Activated effector memory CD4-positive, alpha-beta T cell treated with anti-CD3 and anti-CD28 coated beads, Interleukin-2, amount 50 U/mL, for 16 hours (primary cell): ENCODE results near the gene RBM4.

Source experiments
- DNase-seq: peaks from one replicate; pipeline ENCODE4 v3.0.0-alpha.2; 2020

Gene RBM4

DNA sequence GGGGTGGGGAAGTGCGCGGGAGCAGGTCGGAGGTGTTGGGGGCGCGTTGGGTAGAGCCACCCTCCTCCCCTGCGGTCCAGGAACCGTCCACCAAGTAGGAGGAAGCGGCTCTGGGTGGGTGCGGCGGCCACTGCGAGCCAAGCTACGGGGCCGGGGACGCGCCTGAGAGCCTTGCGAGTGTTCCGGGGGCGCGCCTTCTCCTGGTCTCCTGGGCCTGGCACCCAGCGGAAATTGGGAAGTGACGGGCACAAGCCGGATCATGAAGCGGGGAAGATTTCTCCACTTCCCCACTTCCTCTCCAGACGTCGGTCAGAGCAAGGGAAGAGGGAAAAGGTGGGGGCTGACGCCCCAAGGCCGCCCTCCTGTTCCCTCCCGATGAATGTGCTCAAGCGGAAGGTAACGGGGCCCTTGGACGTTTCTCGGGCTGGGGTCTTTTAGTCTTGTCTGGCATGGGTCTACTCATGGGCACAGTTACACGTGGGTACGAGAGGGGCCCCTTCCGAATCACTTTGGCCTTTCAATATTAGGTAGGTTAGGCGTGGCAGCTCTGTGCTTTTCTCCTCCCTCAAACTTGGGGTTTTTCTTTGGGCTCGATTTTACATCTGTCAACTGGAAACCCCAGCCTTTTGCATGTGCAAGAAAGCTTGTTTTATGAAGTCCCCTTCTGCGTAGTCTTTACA, 21.2 kb upstream of the RBM4 start:
- no peak for DNase-seq

DNA sequence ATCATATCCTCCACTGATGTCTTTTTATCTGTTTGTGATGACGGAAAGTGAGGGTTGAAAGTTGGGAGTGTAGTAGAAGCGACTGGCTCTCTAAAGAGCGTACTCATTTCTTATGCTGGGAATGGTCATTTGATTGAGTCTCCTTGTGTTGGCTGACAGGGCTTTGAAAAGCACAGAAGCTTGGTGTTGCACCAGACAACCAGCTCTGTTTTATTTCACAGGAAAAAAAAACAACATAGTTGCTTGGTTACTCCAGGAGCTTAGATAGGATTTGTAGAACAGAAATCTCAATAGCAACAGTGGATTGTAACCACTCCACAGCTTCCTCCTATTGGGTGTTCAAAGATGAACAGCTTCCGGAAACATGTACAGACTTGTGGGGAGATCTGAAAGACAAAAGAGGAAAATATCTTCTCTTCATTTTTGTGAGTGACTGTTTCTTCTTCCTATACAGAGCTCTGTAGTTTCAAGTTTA, 19.4 kb upstream of the RBM4 start:
- no peak for DNase-seq

DNA sequence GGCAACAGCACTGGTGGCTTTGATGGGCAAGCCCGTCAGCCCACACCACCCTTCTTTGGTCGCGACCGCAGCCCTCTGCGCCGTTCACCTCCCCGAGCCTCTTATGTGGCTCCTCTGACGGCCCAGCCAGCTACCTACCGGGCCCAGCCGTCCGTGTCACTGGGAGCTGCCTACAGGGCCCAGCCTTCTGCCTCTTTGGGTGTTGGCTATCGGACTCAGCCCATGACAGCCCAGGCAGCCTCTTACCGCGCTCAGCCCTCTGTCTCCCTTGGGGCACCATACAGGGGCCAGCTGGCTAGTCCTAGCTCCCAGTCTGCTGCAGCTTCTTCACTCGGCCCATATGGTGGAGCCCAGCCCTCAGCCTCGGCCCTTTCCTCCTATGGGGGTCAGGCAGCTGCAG, 14.1 kb upstream of the RBM4 start:
- no peak for DNase-seq

DNA sequence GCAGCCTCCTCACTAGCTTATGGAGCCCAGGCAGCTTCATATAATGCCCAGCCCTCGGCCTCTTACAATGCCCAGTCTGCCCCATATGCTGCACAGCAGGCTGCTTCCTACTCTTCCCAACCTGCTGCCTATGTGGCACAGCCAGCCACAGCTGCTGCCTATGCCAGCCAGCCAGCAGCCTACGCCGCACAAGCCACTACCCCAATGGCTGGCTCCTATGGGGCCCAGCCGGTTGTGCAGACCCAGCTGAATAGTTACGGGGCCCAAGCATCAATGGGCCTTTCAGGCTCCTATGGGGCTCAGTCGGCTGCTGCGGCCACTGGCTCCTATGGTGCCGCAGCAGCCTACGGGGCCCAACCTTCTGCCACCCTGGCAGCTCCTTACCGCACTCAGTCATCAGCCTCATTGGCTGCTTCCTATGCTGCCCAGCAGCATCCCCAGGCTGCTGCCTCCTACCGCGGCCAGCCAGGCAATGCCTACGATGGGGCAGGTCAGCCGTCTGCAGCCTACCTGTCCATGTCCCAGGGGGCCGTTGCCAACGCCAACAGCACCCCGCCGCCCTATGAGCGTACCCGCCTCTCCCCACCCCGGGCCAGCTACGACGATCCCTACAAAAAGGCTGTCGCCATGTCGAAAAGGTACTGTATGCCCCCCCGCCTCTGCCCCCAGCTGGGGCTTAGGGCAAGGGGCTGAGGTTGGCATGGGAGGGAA, 13.3 kb upstream of the RBM4 start:
- no peak for DNase-seq

DNA sequence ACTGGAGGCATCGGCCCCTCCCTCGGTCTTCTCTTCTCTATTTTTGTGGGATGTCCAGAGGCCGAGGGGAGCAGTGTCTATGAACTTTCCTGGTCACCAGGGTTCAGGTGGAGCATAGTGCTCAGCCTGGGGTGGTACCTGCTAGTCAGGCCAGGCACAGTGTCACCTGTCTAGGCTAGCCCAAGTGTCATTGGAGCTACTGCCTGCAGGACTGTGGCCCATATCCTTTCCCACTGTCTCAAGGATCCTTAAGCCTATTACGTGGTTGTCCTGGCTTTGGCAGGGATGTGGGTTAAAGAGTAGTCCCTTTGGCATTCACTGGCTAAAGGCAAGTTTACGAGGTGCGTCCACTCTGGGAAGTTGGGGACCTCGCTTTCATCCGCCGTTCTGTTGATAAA, 12.8 kb upstream of the RBM4 start:
- no peak for DNase-seq

DNA sequence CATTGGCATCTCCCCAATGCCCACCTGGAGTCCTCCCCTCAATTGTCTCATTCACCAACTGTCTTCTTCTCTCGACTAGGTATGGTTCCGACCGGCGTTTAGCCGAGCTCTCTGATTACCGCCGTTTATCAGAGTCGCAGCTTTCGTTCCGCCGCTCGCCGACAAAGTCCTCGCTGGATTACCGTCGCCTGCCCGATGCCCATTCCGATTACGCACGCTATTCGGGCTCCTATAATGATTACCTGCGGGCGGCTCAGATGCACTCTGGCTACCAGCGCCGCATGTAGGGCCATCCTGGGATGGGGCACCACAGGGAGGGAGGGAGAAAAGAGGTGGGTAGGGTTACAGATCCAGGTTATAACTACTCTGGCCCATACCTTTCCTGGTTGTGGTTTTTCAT, 12.1 kb upstream of the RBM4 start:
- no peak for DNase-seq

DNA sequence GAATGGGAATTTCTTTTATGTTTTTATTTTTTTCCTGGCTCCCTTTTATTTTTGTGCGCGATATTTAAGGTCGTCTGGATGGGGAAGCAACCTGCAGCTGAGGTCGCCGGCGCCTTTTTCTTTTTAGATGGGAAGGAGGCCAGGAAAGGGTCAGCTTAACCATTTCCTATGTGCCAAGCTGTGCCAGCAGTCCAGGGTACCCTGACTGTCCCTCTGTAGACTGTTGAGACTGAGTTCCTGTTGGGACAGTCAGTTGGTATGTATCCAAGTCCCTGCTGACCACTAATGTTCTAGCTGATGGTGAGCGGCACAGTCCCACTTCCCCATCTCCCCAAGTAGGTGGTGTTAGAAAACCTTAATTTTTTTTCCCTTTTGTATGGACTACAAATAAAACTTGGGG, 11.6 kb upstream of the RBM4 start:
- no peak for DNase-seq

DNA sequence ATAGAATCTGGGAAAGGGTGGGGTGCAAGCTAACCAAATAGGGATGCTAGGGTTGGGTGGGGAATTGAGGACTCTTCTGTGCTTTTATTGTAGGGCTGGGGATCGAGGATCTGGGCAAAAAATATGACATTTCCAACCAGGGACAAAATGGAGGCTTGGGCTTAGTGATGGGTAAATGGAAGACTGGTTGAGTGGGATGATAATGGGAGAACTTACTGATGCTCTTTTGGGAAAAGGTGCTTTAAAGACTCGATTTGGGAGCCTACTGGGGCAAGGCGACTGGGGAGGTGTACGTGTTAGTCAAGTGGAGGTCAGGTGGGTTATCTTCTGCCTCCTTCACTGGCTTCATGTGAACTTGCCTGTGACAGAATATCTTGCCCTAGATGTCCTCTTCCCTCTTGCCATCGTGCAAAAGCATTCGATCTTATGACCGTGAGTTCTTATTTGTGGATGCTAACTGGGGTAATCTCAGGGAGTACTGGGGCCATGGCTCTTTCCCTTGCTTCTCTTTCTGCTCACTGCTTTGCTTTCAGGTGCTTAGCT, 10.4 kb upstream of the RBM4 start:
- no peak for DNase-seq

DNA sequence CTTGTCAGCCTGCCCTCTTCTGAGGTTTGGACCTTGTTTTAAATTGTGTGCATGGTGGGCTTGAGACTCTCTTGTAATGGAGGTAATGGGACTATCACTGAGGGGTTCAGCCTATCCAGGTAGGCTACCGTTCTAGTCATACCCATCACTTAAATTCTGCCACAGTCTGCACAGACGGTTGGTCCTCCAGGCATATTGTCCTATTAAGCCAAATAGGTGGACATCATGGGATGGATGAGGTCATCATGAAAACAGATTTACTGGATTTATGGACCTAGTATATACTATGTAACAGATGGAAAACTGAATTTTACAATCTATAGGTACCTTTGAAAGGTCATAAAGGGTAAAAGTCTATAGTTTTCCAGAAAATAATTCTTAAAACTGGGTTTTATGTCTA, 9.1 kb upstream of the RBM4 start:
- DNase-seq: no peak

DNA sequence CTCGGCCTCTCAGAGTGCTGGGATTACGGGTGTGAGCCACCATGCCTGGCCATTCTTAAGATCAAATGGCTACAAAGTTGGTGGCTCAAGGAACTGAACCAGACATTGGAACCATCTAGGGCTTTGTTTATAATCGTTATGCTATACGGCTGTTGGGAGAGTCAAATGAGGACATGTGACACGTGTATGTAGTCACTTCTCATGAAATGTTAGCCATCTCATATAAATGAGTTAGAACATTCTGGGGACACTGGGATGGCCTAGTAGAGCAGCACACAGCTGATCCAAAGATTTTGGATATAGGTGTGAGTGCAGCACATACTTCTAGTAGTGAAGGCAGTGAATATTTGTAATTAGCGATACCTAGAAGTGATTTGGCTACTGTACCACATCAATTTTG, 6.6 kb upstream of the RBM4 start:
- no peak for DNase-seq

DNA sequence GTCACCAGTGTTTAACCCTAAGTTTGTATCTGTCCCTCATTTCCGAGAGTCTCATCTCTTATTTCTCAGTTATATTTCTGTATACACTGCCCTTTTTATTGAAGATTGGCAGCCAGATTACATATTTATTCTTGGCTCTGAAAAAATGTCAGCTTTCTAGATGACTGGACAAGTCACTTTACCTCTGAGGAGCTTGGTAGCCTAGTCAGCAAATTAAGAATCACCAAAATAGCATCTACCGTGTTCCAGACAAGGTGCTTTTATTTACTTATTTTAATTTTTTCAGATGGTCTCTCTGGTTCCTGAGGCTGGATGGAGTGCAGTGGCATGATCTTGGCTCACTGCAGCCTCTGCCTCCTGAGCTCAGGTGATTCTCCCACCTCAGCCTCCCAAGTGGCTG, 5.6 kb upstream of the RBM4 start:
- DNase-seq: no peak

DNA sequence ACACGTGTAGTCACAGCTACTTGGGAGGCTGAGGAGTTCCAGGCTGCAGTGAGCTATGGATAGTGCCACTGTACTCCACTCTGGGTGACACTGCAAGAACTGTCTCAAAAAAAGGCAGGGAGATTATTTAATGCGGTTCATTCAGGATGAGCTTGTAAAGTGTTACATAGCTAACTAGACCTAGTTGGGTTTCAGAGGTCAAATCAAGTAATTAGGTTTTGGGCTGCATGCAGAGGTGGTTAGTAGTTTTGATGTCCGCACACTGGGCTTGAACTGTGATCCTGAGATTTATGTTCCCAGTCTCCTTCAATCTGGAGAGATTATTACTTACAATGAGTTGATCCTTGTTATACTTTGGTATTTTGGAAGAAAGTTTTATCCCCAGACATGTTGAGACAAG, 2.1 kb upstream of the RBM4 start:
- DNase-seq: no peak

DNA sequence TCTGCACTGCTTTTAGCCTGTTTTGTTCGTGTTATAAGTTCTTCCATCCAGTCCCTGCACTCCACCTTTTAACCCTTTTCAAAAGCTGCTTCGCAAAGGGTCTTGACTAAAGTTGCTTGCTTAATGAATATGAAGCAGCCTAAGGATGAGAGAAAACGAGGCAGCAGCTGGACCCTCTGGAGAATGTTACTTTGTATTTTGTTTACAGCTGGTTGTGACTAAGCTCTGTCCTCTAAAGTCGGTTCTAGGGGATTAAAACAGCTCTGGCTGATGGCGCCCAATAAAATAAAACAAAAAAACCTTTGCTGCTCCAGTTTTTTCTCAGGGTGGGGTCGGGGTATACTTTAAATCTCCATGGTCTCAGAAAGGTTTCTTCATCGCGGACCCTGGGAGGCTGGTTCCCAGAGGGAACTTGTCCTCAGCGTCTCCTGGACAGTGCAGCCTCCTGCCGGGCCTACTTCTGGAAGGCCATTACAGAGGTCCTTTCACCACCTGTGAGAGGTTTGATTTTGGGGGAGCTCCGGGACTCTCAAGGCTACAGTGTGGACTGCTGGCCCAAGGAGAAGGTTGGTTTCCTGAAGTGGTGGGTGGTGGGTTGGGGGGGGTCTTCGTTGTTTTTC, 836 bp upstream of the RBM4 start:
- DNase-seq: peak; percentile 17

DNA sequence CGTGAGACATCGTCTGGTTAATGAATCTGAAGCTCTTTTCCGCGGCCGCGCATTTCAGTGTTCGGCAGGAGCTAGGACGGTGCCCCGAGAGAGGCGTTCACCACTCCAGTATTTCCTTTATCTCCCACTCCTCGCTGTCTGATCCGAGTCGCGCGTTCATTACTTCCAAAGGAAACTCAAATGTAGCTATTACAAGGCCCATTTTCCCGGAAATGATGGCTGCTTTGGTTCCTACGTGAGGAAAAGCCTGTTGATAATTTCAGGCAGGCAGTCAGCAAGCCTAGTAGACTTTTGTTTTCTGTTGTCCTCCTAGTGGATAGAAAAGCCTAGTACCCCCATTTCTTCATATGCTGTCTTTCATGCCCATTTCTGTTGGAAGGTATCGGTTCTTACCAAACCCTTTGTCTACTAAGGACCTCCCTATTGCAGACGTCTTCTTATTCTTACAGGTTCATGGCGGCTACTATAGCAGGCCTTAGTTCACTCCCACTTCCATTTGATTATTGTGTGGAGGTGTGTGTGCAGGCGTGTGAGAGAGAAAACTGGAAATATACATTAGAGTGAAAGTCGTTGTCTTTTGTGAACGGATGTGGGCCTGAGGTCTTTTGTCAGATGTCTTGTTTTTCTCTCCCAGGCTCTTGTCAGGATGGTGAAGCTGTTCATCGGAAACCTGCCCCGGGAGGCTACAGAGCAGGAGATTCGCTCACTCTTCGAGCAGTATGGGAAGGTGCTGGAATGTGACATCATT, 737 bp downstream of the RBM4 start:
- peak; percentile 62 for DNase-seq

DNA sequence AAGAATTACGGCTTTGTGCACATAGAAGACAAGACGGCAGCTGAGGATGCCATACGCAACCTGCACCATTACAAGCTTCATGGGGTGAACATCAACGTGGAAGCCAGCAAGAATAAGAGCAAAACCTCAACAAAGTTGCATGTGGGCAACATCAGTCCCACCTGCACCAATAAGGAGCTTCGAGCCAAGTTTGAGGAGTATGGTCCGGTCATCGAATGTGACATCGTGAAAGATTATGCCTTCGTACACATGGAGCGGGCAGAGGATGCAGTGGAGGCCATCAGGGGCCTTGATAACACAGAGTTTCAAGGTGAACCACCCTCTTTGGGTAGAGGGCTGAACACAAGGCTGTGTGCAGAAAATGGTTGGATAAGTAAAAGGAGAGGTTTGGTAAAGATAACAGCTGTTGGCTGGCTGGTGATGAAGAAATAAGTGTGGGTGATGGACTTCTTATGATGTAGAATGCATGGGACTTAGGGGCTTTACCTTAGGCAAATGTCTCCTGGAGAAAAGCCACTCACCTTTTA, 1.4 kb downstream of the RBM4 start:
- DNase-seq: peak; percentile 59

DNA sequence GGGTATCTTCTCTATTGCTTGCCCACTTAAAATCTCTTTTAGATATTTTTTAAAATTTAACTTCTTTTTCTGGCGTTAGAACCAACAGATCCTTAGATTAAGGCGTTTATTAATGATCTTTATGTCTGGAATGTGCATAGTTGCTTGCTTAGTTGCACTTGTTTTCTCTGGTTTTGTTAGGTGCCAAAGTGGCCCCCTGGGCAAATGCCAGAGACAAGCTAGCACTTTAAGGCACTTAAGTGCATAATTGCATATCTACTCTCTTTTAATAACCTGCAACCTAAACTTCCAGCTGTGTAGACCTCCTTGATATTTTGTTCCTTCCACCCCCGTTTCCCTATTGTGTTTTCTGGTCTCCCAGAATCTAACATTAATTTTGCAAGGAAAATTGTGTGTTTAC, 3.3 kb downstream of the RBM4 start:
- DNase-seq: no peak

DNA sequence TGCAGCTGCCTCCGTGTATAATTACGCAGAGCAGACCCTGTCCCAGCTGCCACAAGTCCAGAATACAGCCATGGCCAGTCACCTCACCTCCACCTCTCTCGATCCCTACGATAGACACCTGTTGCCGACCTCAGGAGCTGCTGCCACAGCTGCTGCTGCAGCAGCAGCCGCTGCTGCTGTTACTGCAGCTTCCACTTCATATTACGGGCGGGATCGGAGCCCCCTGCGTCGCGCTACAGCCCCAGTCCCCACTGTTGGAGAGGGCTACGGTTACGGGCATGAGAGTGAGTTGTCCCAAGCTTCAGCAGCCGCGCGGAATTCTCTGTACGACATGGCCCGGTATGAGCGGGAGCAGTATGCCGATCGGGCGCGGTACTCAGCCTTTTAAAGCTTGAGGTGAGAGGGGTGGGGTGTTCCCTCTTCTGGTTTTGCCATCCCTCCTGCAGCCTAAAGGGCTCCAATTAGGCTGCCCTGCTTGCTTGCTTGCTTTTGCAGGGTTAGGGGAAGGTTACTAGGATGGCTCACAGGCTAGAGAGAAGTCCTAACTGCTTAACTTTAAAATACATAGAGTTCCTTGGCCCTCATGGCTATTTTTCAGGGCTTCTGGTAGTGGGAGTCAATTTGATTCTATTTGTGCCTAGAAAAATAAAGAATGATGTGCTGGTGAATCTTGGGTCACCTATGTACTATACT, 5.4 kb downstream of the RBM4 start:
- no peak for DNase-seq

DNA sequence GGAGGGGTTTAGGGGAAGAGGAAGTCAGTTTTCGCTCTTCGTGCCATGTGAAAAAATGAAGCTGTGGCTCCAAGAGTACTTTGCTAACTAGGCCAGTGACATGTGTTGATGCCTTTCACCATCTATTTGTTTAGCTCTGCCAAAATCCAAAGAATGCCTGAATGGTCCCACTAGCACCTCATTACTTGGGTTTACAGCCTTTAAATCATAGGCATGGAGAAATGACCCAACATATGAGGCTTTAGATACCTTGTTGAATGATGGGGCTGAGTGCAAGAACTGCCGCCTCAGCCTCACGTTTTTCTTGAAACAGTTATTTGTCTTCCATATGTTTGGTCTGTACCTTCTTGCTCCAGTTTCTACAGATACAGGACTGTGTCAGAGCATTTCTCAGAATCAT, 8.3 kb downstream of the RBM4 start:
- DNase-seq: no peak

DNA sequence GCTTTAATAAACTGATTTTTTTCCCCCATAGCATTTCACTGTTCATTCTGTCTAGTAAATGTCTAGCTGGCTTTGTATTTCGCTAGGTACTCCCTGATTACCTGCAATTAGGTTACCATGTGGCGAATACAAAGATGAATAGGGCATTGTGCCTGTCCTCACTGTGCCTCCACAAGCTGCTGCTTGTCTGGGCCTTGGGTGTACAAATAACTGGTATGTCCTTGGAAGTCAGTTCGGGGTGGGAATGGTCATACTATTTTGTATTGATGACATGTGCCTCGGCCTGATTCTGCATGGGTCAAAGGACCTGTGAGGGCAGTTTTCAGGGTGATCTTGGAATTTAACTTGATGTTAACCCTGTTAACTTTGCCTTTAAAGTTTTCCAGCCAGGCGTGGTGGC, 11.4 kb downstream of the RBM4 start:
- DNase-seq: no peak

DNA sequence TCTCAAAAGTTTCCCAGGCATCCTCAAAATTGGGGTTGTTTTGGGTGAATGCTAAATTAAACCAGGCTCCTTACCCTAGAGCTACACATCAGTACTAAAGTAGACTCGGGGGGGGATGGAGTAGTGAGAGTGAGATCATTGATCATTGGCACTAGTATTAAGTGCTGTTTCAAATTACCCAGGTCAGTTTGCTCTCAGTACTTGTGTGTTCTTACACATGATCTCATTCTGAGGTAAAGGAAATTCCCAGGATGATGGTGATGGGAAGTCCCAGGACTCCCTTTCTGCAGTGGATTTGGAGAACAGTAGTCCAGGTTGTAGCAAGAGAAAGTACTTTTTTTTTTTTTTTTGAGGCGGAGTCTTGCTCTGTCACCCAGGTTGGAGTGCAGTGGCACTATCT, 12.5 kb downstream of the RBM4 start:
- no peak for DNase-seq

DNA sequence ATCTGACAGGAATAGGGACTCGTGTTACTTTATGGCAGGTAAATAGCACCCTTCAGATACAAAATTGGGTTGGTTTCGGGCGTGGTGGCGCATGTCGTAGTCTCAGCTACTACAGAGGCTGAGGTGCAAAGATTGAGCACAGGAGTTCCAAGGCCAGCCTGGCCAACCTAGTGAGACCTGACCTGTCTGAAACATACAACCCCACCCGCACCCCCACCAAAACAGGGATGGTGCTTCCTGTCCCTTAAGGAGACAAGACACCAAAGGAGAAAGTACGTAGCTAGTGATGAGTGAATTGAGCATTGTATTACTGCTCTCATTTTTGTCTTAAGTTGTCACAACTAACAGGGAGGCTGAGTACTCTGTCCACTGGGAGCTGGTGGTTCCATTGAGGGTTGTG, 14.1 kb downstream of the RBM4 start:
- DNase-seq: no peak

DNA sequence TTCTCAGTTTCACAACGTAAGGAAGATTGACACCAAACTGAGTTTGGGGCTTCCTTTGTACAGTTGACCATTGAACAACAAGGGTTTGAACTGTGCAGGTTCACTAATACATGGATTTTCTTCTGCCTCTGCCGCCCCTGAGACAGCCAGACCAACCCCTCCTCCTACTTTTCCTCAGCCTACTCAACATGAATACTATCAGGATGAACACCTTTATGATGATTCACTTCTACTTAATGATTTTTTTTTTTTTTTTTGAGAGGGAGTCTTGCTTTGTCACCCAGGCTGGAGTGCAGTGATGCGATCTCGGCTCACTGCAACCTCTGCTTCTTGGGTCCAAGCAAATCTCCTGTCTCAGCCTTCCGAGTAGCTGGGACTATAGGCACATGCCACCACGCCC, 14.6 kb downstream of the RBM4 start:
- no peak for DNase-seq

DNA sequence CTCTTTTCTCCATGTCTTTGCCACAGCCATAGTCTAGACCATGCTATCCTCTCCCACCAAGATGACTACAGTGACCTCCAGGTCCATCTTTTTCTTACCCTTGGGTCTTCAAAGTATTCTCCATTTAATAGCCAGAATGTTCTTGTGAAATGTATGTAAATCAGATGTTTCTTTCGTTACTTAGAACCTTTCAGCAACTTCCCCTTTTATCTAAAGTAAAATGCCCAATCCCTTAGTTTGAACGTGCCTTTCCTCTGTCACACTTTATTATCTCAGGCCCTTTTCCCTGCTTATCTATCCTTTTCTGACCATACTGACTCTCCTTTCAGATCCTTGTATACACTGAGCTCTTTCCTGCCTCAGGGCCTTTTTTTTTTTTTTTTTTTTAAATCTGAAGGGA, 21.3 kb downstream of the RBM4 start:
- DNase-seq: no peak
